ENCODE results near the gene TENT5C.

TENT5C gene

GRCh38 chr1:117659550-117660270 is 53.9 kb downstream of the TENT5C start:
- DNase-seq: no peak

DNA sequence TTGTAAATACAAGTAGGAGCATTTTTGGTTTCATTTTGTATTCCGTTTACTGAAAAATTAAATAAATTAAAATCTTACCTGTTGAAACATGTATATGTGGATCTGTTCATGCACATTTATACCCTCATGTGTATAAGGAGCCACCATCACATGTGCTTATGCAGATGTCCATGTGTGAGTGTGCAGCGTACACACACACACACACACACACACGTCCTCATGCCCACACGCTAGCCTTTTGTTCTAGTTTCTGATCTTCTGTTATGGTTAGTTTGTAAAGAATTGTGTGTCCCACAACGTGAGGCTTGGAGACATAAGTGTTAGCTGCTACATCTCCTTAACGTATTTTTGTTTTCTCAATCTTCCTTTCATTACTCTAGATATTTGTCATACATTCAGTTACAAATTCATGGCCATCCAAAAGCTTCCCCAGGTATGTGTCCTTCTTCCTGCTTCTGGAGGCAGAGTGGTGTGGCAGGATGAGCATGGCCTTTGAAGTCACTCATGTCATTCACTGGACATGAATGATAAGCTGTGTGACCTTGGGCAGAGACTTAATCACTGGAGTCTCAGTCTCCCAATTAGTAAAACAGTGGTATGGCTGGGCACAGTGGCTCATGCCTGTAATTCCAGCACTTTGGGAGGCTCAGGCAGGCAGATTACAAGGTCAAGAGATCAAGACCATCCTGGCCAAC is 54.6 kb downstream of the TENT5C start:
- DNase-seq: no peak

DNA sequence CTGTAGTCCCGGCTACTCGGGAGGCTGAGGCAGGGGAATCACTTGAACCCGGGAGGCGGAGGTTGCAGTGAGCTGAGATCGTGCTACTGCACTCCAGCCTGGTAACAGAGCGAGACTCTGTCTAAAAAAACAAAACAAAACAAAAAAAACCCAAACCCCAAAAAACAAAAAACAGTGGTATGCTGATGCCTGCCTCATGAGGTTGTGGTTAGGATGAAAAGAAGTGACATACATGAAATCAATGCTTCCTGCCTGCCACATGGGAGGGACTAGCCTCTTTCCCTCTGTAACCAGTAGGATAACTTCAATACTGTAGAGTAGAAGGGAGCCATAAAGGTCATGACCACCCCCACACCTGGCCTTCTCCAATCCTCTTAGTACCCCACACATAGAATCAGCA is 55.2 kb downstream of the TENT5C start:
- DNase-seq: no peak

GRCh38 chr1:117662667-117663066 is 56.8 kb downstream of the TENT5C start:
- no peak for DNase-seq

DNA sequence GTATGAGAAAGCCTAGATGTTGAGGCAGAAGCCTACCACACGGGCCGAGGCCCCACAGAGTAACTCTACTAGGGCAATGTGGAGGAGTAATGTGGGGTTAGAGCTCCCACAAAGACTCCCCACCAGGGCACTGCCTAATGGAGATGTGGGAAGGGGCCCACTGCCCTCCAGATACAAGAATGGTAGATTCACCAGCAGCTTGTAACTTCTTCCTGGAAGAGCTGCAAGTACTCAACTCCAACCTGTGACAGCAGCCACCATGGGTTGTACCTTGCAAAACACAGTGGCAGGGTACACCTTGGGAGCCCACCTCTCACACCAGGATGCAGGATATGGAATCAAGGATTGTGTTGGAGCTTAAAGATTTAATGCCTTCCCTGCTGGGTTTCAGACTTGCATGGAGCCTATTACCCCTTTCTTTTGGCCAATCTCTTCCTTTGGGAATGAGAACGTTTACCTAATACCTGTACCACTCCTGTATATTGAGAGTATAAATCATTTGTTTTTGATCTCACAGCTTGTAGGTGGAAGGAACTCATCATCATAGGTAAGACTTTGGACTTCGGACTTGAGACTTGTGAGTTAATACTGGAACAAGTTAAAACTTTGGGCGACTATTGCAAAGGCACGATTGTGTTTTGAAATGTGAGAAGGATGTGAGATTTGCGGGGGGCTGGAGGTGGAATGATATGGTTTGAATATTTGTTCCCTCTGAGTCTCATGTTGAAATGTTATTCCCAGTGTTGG is 57.5 kb downstream of the TENT5C start:
- no peak for DNase-seq

DNA sequence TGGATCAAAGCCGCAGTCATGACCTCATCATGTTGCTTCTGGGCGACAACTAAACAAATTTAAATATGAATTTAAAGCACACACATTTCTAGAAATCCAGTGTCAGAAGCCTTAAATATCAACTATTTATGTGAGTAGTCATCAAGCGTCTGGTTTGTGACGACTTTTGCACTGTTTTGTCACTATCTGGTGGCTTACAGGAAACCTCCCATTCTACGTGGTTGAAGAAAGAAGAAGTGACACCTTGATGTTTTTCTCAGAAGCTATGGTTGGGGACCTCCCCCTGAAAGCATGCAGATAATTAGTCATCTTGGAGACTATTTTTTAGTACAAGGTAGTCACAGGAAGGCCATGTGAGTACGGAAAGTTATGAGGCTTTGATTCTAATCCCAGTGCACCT is 58.5 kb downstream of the TENT5C start:
- no peak for DNase-seq

GRCh38 chr1:117665556-117666270 is 59.9 kb downstream of the TENT5C start:
- no peak for DNase-seq

GRCh38 chr1:117669572-117669971 is 63.7 kb downstream of the TENT5C start:
- DNase-seq: no peak

DNA sequence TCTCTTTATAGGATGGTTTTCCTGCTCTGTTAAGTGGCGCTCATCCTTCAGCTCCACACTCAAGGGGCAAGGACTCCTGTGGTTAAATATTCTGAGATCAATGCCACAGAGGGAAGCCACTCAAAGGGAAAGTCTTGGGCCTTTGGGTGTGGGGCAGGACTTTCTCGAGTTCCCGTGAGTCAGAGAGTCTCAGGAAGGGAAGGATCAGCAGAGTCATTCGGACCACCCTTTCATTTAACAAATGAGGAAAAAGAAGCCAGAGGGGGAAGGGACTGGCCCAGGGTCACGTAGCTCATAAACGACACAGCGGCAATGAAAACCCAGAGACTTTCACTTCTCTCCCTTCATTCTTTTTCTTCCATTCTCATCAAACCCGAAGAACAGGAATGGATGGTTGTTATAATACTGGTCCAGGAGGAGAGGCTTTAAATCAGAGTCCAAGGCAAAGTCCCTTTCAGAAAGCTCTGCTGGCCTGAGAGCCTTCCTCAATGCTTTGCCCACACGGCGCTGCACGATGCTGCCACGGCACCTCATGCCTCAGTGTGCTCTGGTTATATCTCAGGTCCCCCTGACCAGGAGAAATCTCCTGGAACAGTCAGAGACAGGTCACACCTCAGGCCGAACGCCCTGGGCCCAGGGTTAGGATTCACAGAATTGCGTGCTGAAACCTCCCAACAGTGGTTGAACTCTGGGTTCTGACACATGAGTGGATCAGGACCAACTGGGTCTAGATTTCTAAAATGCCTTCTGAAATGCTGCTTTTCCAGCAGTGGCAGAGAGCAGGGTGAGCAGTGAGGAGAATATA is 65.3 kb downstream of the TENT5C start:
- no peak for DNase-seq

DNA sequence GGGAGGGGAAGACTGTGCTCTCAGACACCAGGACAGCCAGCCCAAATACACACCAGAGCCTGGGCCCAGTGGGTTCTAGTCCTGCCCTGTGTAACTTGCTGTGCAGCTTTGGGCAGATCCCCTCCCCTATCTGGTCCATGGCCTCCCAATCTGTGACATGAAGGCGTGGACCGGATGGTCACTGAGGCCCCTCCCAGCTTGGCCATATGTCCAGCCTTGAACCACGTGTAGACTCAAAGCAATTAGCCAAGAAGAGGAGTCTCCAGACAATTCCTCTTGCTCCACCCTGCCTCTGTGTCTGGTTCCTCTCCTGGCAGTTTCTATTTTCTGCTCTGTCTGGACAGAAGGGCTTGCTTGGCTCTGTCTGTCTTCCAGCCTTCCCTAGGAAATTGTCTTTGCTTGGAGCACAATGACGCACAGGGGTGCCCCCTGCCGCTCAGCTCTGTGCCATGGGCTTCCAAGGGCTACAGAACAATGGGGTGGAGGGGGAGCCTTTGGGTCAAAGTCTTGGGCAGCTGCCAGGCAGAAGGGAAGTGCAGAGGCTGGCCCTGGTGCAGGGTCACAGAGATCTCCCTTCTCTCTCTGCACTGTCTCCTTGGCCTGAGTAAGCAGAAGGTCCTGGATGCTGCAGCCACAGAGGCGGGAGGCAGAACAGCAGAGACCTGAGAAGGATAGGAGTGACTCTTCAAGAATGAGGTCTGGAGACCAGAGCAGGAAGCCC is 66.1 kb downstream of the TENT5C start:
- no peak for DNase-seq

GRCh38 chr1:117672756-117673155 is 66.9 kb downstream of the TENT5C start:
- no peak for DNase-seq

- DNase-seq: no peak
Observed at GRCh38 chr1:117673405-117673804, 67.6 kb downstream of the TENT5C start.

GRCh38 chr1:117674521-117675400 is 68.9 kb downstream of the TENT5C start:
- DNase-seq: no peak

- no peak for DNase-seq
Observed at GRCh38 chr1:117675907-117676430, 70.1 kb downstream of the TENT5C start.

- no peak for DNase-seq
Observed at GRCh38 chr1:117676615-117677130, 70.8 kb downstream of the TENT5C start.
